NCI-H510A (cell line): ENCODE measurements around the gene ZNF774.
"Not testable (repeated sequence)": the region's sequence is repeated elsewhere in the genome, so short reads cannot be mapped to it uniquely, and the experiment has no call there.

ENCODE experiments used
- DNase-seq: peaks from one replicate; lab custom pipeline; 2025; lab: John Stamatoyannopoulos, UW

The ZNF774 gene

GRCh38 chr15:90389513-90389912 lies 37.4 kb downstream of the ZNF774 start:
- DNase-seq = no peak

- no peak for DNase-seq
These were observed 41.0 kb downstream of the ZNF774 start for GRCh38 chr15:90393040-90393439.

DNA sequence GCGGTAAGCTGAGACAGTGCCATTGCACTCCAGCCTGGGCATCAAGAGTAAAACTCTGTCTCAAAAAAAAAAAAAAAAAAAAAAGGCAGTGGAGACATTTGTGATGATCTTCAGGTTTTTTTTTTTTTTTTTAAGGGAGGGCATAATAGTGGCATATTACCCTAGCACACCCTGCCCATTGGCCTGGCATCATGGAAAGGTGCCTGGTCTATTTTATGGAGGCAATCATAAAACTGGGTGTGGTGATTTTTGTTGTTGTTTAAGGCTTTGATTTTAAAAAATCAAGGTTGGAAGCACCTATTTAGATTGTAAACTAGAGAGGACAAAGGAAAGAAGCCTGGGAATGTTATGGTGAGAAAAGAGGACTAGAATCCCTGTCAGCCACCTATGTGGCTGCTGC lies 42.0 kb downstream of the ZNF774 start:
- DNase-seq = no peak

- no peak for DNase-seq
These were observed 42.8 kb downstream of the ZNF774 start for GRCh38 chr15:90394748-90395442.

DNA sequence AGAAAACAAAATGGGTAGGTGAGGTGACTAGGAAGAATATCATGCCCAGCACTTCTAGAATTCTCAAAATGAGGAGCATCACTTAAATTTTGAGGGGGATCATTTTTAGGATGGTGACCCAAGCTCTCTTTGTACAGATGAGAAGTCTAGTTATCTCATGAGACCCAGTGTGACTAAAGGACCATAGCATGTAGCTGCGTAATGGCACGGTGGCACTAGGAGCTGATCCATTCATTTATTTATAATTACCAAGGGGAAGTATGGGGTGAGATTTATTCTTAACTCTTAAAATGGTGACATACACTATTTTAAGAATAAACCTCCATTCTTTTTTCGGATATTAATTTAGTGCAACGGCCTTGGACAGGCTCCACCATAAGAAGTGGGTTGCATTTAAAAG lies 44.2 kb downstream of the ZNF774 start:
- DNase-seq = no peak

DNA sequence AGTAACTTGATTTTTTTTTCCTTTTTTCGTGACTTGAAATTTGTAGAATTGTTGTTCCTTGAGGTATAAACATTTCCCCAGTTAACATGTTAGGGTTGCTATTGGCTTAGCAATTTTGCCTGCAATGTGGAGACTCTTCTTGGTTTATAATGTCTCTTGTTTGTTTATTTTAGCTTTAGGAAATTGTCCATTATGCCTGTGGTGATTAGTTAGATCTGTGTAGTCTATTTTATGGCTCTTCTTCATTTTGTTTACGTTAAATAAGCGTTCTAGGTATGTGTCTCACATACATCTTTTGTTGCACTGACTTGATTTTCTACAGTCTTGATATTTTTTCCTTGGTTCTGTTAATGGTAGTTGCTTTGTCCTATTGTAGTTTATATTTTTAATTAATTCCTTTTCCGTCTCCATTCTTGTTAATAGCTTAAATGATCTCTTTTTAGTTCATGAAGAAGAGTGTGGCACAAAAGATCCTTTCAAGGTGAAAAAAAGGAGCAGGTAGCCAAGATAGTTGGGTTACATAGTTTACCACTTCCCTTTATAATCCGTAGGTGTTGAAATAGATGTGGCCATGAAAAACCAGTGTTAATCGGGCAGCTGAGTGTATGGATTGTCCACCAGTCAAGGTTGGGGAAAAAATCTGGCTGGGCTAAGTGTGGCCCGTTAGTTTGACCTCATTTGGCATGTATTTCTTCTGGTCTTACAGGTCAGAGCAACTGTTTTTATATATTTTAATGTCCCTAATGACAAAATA lies 48.1 kb downstream of the ZNF774 start:
- no peak for DNase-seq

DNA sequence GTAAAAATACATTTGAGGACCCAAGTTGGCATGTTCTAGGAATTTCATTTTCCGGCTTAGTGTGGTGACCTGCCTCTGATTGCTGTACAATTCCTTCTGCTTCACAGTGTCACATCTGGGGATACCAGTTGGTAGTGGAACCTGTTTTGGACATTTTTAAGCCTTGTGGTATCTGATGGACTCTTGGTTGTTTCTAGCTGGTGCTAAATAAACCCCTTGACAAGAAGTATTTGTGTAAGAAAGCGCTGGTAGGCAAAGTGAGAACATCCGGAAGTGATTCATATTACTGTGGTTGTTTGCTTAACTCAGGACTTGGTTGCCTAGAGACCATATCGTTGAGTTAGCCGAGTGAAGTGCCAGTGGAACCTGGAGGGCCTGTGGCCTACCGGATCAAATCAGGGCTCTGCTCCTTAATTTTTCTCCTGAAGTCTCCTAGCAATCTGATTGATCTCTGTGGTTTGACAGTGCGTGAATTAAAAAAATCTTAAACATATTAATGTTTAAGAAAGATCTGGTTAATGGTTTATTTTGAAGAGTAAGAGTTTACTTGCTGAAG lies 48.8 kb downstream of the ZNF774 start:
- DNase-seq = peak; percentile 74

DNA sequence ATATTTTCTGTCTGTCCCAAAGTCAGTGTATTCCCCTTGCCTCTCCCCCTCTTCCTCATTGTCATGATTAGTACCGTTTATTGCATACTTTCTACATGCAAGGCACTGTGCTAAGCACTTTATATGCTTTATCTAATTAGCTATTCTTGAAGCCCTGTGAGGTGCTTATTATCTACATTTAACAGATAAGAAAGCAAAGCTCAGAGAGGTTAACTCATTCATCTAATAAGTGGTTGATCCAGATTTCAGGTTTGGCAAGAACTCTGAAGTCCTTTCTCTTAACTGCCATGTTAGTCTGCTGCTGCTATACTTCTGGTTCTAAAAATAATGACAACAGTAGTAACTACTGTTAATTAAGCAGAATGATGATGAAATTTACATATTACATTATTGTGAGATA lies 49.4 kb downstream of the ZNF774 start:
- no peak for DNase-seq

- DNase-seq = no peak
These were observed 50.1 kb downstream of the ZNF774 start for GRCh38 chr15:90402223-90402622.

- DNase-seq = no peak
These were observed 50.7 kb downstream of the ZNF774 start for GRCh38 chr15:90402767-90403166.

DNA sequence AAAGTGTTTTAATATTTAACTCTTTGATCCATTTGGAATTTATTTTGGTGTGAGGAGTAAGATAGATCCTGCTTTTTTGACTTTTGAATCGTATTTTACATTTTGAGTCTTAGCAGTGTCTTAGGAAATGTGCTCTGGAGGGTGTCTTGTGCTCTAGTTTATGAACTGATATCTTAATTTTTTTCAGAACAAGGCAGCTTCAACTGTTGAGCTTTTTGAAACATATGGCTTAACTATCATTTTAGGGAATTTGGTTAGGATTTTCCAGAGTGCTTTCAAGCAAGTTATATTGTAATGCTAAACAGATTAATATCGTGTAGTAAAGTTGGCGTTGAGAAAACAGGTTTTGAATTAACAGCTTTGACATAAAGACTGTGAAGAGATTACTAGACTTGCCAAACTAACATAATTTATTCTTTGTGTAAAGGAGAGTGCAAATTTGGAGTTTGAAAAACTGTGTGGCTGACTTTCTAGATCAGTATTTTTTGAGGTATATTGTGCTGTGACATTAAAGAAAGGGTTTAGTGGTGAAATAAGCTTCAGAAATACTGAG lies 53.0 kb downstream of the ZNF774 start:
- DNase-seq = no peak

- no peak for DNase-seq
These were observed 55.3 kb downstream of the ZNF774 start for GRCh38 chr15:90407336-90407735.

DNA sequence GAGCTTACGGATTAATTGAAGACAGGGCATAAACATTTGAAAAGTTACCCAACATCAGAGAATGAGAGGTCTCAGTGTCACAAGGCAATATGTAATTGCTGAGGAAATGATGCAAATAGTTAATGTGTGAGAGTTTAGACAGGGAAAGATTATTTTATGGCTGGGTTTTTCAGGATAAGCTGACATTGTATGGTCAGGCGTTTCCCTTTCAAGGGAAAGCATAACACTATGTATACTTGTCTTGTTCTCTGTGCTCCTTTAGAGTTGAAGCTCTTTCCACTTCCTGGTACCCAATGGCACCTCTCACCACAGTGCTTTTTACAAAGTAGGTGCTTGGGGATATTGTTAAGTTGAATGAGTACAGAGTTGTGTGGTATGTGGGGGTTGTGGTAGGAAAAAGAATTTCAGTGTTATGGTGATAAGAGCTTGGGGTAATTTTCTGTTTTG lies 55.8 kb downstream of the ZNF774 start:
- DNase-seq = no peak

DNA sequence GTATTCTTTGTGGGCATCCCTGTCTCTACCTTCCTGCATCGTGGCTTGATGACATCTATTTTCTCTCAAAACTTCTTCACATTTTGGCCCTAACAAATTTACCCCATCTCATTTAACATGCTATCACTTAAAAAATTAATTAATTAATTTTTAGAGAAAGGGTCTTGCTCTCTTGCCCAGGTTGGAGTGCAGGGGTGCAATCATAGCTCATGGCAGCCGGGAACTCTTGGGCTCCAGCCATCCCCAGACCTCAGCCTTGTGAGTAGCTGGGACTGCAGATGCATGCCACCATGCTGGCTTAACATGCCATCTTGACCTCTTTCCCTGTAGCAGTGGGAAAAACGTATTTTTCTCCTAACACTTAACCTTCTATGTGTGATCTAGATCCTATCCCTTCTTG lies 56.6 kb downstream of the ZNF774 start:
- no peak for DNase-seq

GRCh38 chr15:90409587-90409986 lies 57.5 kb downstream of the ZNF774 start:
- not testable (repeated sequence) for DNase-seq

- not testable (repeated sequence) for DNase-seq
These were observed 58.2 kb downstream of the ZNF774 start for GRCh38 chr15:90410316-90410715.

- no peak for DNase-seq
These were observed 59.1 kb downstream of the ZNF774 start for GRCh38 chr15:90411176-90411575.
